HUES6 (cell line): ENCODE data around the gene UNC79.

Source experiments
- H3K27ac ChIP-seq: 2 replicates; pipeline ENCODE4 v1.7.0; 2013; ENCODE audit warnings: low read depth, mild to moderate bottlenecking, low read length, inconsistent platforms
- H3K27me3 ChIP-seq: 2 replicates; pipeline ENCODE4 v1.6.1; 2013; ENCODE audit warnings: low read length; ENCODE audit not compliant: control insufficient read depth, insufficient read depth
- H3K36me3 ChIP-seq: 2 replicates; pipeline ENCODE4 v1.6.1; 2013; ENCODE audit warnings: low read length; ENCODE audit not compliant: control insufficient read depth, insufficient read depth
- H3K4me1 ChIP-seq: 2 replicates; pipeline ENCODE4 v1.6.1; 2013; ENCODE audit warnings: low read length; ENCODE audit not compliant: control insufficient read depth, insufficient read depth
- H3K4me3 ChIP-seq: 2 replicates; pipeline ENCODE4 v1.5.1; 2013; ENCODE audit warnings: low read depth, low read length
- H3K9ac ChIP-seq: one replicate; pipeline ENCODE4 v1.6.1; 2013; ENCODE audit warnings: mild to moderate bottlenecking, low read length
- H3K9me3 ChIP-seq: 2 replicates; pipeline ENCODE4 v1.6.1; 2013; ENCODE audit warnings: low read depth, low read length; ENCODE audit not compliant: control insufficient read depth, insufficient read depth

UNC79 gene

DNA sequence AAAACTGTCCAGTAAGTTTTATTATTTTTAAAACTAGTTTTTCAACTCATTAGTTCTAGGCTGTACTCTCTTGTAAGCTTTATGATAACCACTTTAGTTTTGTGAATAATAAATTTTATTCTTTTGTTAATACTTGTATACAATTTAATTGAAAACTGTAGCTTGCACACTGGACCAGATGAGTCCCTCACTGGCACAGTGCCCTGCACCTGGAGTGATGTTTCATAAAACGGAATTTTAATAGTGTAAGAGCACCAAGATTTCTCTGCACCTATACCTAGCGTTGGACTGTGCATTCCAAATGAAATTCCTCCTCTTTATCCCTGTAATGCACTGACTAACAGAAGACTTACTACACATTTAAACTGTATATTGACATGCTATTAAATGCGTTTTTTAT lies 276.7 kb downstream of the UNC79 start:
- no peak overlapping the region for H3K9ac ChIP-seq
- H3K36me3 ChIP-seq: no peaks in the 10 kb centered on the region
- H3K9me3 ChIP-seq: no peaks in the 10 kb centered on the region
- no peak overlapping the region for H3K27ac ChIP-seq
- peaks cover 2% of the 10 kb centered on the region; the same call in 1 of the 2 replicates for H3K4me1 ChIP-seq
- no peak overlapping the region for H3K4me3 ChIP-seq
- no peaks in the 10 kb centered on the region for H3K27me3 ChIP-seq

DNA sequence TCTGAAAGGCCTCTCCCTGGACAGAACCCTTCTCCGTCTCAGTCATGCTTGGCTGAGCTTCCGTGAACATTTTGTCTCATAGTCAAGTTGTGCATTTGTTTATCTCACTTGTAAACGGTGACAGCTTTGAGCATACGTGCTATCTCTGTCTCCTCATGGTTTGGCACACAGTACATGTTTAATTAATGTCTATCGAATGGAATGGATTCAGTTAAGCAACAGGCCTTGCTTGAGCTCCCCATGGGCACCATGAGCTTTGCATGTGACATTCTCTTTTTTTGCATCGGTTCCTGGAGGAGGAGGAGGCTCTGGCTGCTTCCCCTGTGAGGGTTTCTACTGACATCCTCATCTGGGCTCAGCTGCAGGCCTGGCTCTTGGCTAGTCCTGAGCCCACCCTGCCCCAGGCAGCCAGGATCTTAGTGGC lies 277.6 kb downstream of the UNC79 start:
- Histone ChIP-seq H3K4me3 (no peak overlapping the region), H3K9ac (no peak overlapping the region), H3K27me3 (no peaks in the 10 kb centered on the region), H3K4me1 (peaks cover 10% of the 10 kb centered on the region), H3K9me3 (no peaks in the 10 kb centered on the region), H3K36me3 (no peaks in the 10 kb centered on the region), H3K27ac (no peak overlapping the region)

DNA sequence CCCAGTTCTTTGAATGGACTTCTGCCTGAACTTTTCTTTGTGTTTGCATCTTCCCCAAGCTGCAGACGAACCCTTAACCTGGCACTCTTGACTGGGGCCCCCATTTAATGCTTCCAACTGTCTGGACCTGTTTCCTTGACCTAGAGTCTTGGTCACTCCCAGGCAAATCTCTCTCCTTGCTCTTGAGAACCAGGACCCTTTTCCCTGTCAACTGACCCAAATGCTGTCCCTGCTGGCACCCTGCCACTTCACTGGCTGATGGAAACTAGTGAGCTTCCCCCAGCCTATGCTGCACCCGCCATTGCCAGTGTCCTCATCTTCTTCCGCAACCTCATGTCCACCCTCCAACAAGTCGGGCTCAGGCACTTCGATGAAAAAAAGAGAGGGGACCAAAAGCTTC lies 278.1 kb downstream of the UNC79 start:
- no peak overlapping the region for H3K4me3 ChIP-seq

DNA sequence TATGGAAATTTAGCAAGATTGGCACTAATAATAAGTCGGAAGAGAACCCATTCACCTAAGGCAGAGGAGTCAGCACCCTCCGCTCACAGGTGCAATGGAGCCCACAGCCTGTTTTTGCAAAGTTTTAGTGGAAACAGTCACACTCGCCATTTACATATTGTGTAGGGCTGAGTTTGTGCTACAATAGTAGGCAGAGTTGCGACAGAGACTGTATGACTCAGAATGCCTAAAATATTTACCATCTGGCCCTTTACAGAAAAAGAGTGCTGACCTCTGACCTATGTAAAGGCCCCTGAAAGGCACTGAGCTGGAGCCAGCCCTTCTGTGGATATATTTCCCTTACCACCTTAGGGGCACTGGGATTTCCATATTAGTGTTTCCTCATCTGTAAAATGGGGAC lies 278.5 kb downstream of the UNC79 start:
- Histone ChIP-seq H3K27ac (no peak overlapping the region), H3K9ac (no peak overlapping the region), H3K9me3 (no peaks in the 10 kb centered on the region), H3K36me3 (no peaks in the 10 kb centered on the region), H3K4me1 (peaks cover 11% of the 10 kb centered on the region), H3K4me3 (no peak overlapping the region), H3K27me3 (no peaks in the 10 kb centered on the region)

More for the DNA sequence above, 278.1 kb downstream of the UNC79 start:
- no peaks in the 10 kb centered on the region for H3K9me3 ChIP-seq
- H3K36me3 ChIP-seq: no peaks in the 10 kb centered on the region
- H3K9ac ChIP-seq: no peak overlapping the region
- H3K27me3 ChIP-seq: no peaks in the 10 kb centered on the region
- H3K4me1 ChIP-seq: peaks cover 11% of the 10 kb centered on the region
- no peak overlapping the region for H3K27ac ChIP-seq

DNA sequence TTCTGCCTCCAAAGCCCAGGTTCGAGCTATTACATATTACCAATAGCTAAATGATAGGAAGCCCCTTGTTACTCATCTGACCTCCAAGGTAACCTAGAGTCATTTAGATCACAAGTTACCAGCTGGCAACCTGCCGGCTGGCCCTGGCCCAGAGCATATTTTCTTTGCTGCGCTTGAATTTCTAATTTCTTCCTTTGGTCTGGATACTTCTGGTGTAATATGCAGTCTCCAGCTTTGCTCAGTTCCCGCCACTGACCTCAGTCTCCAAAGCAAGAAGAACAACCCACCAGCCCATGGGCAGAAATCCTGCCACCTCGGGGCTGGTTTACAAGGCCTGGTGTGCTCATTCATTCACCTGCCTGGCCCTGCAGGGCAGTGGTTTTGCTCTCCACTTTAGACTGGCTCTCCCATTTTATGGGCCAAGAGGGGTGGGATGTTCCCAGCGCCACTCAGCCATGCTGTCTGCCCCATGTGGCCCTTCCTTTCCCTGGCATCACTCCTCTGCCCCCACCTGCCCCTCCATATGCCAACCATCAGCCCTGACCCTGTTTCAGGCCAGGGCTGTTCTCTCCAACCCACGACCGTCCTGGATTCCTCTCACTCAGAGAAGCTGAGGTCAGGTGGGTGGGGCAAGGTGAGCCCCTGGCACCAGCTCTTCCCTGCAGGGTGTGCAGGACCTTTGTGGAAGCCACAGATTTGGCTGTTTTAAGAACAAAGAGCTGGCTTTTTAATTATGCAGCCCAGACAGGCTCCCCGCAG lies 281.5 kb downstream of the UNC79 start:
- Histone ChIP-seq H3K4me1 (peaks cover 11% of the 10 kb centered on the region), H3K27me3 (no peaks in the 10 kb centered on the region), H3K9ac (no peak overlapping the region), H3K9me3 (no peaks in the 10 kb centered on the region), H3K27ac (no peak overlapping the region), H3K4me3 (no peak overlapping the region), H3K36me3 (no peaks in the 10 kb centered on the region)

DNA sequence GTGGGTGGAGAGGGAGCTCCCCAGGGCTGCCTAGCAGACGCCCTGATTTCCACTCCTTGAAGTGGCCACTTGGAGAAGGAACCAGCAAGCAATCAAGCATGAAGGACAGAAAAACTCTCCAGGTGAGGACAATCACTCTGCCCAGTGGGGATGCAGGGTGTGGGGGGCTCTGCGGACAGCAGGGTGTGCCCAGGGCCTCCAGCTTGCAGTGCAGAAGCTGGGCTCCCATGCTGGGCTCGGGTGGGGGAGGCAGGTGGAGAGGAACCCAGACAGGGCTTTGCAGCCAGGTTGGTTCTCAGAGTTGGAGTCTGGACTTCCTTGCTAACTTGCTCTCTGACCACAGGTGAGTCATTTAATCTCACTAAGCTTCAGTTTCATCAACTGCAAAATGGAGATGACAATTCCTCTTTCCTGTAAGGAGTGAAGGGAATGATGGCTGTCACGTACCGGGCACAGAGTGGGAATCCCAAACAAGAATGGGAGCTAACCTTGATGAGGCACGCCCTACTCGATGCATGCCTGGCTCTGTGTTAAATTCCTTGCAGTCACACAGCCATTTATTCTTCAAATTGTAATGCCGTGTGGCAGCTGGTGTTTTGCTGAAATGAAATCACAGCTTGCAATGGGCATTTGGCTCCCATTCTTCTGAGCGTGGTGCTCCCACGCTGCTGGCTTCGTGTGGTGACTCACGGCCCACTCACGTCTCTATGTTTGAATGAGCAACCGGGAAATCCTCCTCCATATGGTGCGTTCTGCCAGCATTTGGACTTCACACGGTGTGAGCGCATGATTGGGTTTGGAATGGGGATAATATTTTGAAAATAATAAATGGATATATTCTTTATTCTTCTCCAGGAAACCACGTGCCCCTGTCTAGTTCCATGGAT lies 282.3 kb downstream of the UNC79 start:
- Histone ChIP-seq H3K27me3 (no peaks in the 10 kb centered on the region), H3K36me3 (no peaks in the 10 kb centered on the region), H3K9me3 (no peaks in the 10 kb centered on the region), H3K4me1 (peaks cover 11% of the 10 kb centered on the region), H3K4me3 (no peak overlapping the region), H3K27ac (no peak overlapping the region), H3K9ac (no peak overlapping the region)

DNA sequence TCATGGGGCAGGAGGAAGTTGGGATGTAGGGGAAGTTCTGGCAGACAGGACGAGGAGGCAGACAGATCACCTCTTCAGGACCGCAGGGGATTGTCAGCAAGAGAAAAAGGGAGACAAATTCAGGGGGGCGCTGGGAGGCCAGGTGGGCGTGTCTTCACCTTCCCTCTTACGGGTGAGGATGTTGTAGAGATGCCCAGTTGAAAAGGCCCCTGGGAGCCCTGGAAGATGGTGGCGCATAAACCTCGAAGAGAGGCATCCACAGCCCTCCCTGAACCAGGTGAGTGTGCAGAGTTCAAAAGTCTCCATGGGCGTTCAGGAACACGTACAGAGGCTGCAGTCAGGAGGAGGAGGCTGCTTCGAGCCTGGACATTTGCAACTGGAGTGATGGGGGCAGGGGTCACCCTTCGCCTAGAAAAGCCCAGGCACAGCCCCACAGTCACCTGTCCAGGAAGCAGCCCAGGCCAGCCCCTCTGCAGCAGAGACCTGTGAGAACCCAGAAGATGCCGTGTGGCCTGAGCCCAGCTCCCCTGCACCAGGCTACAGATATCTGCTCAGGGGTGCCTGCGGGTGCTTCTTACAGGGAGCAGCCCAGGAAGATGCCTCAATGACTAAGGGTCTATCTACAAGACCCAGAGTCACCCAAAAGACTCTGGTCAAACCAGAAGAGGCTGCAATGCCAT lies 283.1 kb downstream of the UNC79 start:
- no peaks in the 10 kb centered on the region for H3K27me3 ChIP-seq
- H3K9me3 ChIP-seq: no peaks in the 10 kb centered on the region

DNA sequence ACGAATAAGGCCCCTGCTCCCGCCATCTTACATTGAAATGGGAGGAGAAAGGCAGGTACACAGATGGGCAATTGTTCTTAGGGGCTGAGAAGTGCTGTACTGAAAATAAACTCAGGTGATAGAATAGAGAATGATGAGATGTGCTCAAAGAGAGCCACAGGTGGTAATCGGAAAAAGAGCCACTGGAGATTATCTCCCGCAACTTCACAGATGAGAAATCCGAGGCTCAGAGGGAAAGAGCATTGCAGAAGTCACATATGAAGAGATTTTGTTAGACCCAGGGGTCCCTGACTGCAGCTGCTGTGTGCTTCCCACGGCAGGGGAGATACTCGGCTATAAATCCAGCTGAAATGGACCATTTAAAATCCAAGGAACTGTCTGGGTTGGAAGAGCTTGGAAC lies 283.9 kb downstream of the UNC79 start:
- Histone ChIP-seq H3K27ac (no peak overlapping the region), H3K36me3 (no peaks in the 10 kb centered on the region), H3K4me1 (peaks cover 11% of the 10 kb centered on the region), H3K9ac (no peak overlapping the region), H3K9me3 (no peaks in the 10 kb centered on the region), H3K4me3 (no peak overlapping the region), H3K27me3 (no peaks in the 10 kb centered on the region)

More for the DNA sequence above, 283.1 kb downstream of the UNC79 start:
- Histone ChIP-seq H3K36me3 (no peaks in the 10 kb centered on the region), H3K9ac (no peak overlapping the region), H3K4me1 (peaks cover 11% of the 10 kb centered on the region), H3K4me3 (no peak overlapping the region), H3K27ac (no peak overlapping the region)

DNA sequence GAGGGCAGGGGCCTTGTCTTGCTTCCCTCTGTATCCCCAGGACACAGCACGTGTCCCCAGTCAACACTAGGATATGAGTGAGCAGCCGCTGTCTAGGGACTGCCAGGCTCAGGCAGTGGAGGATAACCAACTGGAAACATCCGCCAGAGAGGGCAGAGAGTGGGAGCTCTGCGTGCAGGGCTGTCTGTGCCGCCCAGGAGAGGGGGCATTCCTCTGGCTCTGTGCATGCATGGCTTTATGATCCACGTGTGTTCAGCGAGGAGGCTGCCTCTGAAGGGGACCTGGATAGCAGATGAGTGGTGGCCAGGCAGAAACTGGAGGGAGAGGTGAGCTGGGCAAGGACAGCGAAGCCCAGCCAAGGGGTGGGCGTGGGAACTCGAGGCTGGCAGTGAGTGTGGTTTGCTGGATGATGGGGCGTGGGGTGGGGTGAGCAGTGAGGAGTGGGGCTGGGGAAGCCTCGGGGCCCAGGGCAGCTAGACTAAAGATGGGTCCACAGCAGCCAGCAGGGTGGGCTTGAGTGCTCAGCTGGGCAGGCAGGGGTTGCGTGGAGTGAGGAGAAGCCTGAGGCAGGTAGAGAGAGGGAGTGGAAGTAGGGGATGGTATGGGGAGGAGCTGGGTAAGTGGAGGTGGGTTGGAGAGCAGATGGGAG lies 284.7 kb downstream of the UNC79 start:
- no peak overlapping the region for H3K4me3 ChIP-seq
- H3K27me3 ChIP-seq: no peaks in the 10 kb centered on the region
- peaks cover 11% of the 10 kb centered on the region for H3K4me1 ChIP-seq
- no peaks in the 10 kb centered on the region for H3K36me3 ChIP-seq
- H3K27ac ChIP-seq: no peak overlapping the region
- H3K9me3 ChIP-seq: no peaks in the 10 kb centered on the region
- H3K9ac ChIP-seq: no peak overlapping the region

DNA sequence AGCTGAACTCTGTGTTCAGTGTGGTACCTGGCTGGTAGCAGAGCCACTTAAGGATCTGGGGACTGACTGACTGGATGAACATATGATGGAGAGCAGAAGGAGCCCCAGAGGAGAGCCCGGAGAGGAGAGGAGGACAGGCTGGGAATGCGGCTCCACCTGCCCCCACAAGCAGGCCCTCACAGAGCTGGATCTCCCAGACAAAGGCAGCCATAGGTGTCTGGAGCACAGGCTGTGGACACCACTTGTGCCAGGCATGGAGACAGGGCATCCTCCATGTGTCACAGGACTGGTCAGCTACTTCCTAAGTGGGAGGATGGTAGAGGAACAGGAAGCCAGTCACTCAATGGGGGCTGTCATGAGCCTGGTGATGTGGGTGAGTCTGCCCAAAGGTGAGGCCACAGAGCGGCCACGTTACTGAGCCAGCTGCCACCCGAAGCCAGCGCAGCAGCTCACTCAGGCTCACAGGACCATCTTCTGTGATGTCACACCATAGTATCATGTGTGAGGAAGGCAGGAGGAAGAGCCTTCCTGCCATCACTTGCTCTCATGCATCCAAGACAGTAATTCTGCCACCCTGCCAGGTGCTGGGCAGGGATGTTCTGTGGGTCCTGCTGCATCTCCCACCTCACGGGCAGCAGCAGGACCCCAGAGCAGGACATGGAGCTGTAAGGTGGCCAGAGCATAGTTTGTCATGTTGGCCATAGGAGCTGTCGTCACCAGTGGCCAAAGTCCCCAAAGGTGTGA lies 285.4 kb downstream of the UNC79 start:
- Histone ChIP-seq H3K27ac (no peak overlapping the region), H3K9me3 (no peaks in the 10 kb centered on the region), H3K36me3 (no peaks in the 10 kb centered on the region), H3K27me3 (no peaks in the 10 kb centered on the region), H3K9ac (no peak overlapping the region), H3K4me1 (peaks cover 11% of the 10 kb centered on the region), H3K4me3 (no peak overlapping the region)
